Stimulated activated CD4-positive, alpha-beta T cell treated with anti-CD3 and anti-CD28 coated beads, TNF-alpha, amount 100 ng/mL, for 1 hour (primary cell): ENCODE measurements around the gene ZNF804A.
"Not testable (repeated sequence)": the region's sequence is repeated elsewhere in the genome, so short reads cannot be mapped to it uniquely, and the experiment has no call there.

Experiments used
- DNase-seq, 3 donors: peaks; one replicate each; pipeline ENCODE4 v3.0.0-alpha.2; 2020; ENCODE audit warnings: low read depth in 3 of 3, low spot score in 1 of 3

ZNF804A gene

GRCh38 chr2:184815824-184816223 lies 217.5 kb downstream of the ZNF804A start:
- no peak for DNase-seq

- DNase-seq: no peak
Measured at GRCh38 chr2:184824597-184824996, 226.3 kb downstream of the ZNF804A start.

DNA sequence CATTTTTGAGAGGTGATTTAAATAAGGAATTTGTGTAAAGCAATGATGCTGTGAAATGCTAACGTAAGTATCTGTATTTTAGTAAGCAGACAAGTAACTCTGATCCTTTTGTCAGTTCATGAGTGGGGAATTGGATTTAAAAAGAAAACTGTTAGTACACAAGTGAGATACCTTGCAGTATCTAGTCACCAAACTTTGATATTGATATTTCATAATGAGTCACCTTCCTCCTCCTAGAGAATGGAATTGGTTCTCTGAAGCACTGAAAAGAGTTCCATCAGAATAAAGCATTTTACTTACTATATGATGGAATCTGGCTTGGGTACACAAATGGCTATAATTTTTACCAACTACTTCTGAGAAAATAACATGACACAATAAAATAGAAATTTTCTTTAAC lies 232.2 kb downstream of the ZNF804A start:
- no peak for DNase-seq

DNA sequence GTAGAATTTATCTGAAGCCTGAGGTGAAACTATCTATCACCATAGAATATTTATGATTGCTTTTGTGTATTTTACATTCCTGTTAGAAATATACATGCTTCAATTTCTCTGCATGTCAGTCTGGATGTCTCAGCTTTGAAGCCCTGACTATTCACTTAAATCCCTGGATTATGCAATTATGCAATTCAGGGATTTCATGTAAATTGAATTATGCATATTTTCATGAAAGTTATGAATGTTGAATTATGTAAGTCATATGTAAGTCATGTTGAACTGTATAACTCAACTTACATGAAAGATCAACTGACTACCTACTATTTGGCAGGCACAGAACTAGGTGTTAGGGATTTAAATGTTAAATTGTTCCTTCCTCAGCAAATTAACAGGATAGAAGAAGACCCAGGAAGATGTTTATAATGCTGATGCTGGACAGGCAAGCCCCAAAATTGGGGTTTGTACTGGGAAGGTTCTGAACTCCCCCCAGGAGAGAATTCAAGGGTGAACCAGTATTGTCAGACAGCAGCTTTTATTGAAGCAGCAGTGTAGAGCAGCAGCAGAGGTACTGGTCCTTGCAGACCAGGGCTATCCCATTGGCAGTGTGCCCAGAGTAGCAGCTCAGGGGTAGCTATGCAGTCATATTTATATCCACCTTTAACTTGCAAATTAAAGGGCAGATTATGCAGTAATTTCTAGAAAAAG lies 236.5 kb downstream of the ZNF804A start:
- no peak for DNase-seq

GRCh38 chr2:184835398-184835715 lies 237.0 kb downstream of the ZNF804A start:
- DNase-seq: no peak

DNA sequence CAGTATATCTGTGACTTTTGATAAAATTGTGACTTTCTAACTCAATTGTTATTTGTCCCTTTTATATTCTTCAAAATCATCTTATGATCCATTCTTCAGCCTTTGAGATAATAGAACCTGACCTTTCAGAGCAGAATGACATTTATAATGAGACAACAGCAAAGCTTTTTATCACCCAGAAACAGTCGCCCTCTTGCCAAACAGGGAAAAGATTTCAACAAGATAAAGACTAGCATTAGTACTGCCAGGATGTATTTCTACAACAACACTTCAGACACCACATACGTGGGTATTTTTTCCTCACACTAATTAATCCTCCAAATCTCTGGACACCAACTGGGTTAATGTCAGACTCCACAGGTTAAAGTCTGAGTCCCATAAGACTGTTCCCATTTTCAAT lies 249.0 kb downstream of the ZNF804A start:
- no peak for DNase-seq

DNA sequence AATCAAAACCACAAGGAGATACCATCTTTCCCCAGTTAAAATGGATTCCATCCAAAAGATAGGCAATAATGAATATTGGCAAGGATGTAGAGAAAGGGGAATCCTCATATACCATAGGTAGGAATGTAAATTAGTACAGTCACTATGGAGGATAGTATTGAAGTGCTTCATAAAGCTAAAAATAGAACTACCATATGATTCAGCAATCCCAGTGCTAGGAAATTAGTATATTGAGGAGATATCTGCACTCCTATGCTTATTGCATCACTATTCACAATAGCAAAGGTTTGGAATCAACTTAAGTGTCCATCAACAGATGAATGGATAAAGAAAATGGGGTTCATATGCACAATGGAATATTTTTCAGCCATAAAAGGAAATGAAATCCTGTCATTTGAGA lies 251.2 kb downstream of the ZNF804A start:
- DNase-seq: no peak

- no peak for DNase-seq
Measured at GRCh38 chr2:184851576-184851975, 253.2 kb downstream of the ZNF804A start.

DNA sequence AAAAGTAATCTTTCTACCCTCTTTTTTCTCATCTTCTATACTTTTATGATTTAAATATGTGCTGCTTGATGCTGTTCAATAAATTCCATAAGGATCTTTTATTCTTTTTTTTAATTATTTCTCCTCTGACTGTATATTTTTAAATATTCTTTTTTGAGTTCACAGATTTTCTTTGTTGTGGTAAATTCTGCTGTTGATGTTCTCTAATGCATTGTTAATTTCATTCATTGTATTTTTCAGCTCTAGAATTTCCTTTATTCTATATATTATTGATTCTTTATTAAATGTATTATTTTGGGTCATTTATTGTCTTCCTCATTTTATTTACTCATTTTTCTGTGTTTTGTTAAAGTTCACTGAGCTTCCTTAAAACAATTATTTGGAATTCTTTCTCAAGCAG lies 260.9 kb downstream of the ZNF804A start:
- no peak for DNase-seq

- no peak for DNase-seq
Measured at GRCh38 chr2:184860744-184861143, 262.4 kb downstream of the ZNF804A start.

DNA sequence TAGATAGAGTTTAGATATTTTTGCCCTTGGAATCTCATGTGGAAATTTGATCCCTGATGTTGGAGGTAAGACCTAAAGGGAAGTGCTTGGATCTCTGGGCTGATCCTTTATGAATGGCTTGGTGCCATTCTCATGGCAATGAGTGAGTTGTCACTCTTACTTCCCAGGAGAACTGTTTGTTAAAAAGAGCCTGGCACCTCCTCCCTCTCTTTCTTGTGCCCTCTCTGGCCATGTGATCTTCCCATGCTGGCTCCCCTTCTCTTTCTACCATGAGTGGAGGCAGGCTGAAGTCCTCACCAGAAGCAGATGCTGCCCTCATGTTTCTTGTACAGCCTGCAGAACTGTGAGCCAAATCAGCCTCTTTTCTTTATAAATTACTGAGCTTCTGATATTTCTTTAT lies 276.9 kb downstream of the ZNF804A start:
- DNase-seq: no peak

- no peak for DNase-seq
Measured at GRCh38 chr2:184875911-184876310, 277.6 kb downstream of the ZNF804A start.

GRCh38 chr2:184877909-184878308 lies 279.6 kb downstream of the ZNF804A start:
- DNase-seq: no peak

- no peak for DNase-seq
Measured at GRCh38 chr2:184879671-184880070, 281.3 kb downstream of the ZNF804A start.

DNA sequence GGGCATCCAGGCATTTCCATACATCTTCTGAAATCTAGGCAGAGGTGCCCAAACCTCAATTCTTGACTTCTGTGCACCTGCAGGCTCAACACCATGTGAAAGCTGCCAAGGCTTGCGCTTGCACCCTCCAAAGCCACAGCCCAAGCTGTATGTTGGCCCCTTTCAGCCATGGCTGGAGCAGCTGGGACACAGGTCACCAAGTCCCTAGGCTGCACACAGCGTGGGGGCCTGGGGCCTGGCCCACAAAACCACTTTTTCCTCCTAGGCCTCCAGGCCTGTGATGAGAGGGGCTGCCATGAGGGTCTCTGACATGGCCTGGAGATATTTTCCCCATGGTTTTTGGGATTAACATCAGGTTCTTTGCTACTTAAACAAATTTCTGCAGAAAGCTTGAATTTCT lies 288.3 kb downstream of the ZNF804A start:
- not testable (repeated sequence) for DNase-seq

- no peak for DNase-seq
Measured at GRCh38 chr2:184890311-184890710, 292.0 kb downstream of the ZNF804A start.

GRCh38 chr2:184904991-184905390 lies 306.7 kb downstream of the ZNF804A start:
- no peak for DNase-seq

- no peak for DNase-seq
Measured at GRCh38 chr2:184906160-184906559, 307.8 kb downstream of the ZNF804A start.

DNA sequence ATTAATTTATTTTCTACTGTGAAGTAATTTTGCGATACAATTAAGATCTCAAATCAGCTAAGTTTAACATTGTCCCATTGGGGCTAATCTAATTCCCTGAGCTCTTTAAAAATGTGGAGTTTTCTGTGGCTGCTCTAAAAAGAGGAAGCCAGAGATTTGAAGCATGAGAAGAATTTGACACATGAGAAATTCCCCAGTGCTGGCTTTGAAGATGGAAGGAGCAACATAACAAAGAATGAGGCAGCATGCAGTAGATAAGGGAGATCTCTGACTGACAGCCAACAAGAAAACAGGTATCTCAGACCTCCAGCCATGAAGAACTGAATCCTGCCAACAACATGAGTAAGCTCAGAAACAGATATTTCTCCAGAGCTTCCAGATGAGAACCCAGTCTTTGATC lies 308.4 kb downstream of the ZNF804A start:
- no peak for DNase-seq

- no peak for DNase-seq
Measured at GRCh38 chr2:184908966-184909365, 310.6 kb downstream of the ZNF804A start.

- DNase-seq: no peak
Measured at GRCh38 chr2:184920451-184920965, 322.2 kb downstream of the ZNF804A start.

DNA sequence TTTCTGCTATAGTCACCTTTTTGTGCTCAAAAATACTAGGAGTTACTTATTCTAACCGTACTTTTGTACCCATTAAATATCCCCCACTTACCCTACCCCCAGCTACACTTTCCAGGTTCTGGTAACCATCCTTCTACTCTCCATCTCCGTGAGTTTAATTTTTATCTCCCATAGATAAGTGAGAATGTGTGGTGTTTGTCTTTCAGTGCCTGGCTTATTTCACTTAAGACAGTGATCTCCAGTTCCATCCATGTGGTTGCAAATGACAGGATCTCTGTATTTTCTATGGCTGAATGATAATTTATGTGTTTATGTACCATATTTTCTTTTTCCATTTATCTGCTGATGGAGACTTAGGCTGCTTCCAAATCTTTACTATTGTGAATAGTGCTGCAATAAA lies 323.3 kb downstream of the ZNF804A start:
- DNase-seq: no peak

DNA sequence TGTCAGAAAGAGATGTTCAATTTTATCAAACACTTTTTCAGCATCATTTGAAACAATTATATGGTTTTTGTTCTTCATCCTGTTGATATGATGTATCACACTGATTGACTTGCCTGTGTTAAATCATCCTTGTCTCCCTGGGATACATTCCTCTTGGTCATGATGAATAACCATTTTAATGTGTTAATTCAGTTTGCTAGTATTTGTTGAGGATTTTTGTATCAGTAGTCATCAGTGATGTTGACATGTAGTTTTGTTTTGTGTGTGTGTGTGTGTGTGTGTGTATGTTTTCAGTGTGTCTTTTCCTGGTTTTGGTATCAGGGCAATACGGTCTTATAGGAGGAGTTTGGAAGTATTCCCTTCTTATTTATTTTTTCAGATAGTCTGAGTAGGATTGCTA lies 325.4 kb downstream of the ZNF804A start:
- DNase-seq: no peak
